ENCODE measurements around the gene WTAP.
"Not testable (repeated sequence)": the region's sequence is repeated elsewhere in the genome, so short reads cannot be mapped to it uniquely, and the experiment has no call there.

WTAP gene

DNA sequence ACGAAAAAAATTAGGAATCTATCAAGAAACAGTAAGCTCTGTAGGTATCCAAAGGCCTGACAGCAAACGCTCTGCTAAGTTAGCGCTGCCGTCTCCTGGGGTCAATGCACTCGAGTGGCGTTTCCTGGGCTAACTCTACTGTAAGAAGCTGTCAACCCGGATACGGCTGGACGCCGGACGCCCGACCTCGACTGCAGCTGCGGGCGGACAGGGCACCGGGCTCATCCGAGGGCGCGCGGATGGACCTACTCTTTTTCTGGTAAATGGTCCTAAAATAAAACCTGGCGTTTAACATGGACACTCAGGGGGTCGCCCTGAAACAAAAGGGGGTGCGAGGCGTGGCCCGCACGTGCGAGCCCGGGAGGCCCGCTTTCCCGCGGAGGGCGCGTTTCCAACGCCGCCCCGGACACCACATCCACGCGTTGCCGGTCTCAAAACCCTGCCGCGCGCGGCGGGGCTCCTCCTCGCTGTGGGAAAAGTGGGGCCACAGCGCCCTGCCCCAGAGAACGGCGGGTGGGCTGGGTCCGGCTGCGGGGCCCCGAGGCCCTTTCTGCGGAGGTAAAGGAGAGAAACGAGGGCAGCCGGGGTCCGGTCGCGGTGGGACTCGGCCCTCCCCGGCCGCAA is 61.6 kb downstream of the WTAP start:
- DNase-seq (ENCODE audit: extremely low read depth, insufficient read length) = peak; percentile 64
- Histone ChIP-seq H3K36me3 (ENCODE audit: control insufficient read depth, insufficient read depth, low read length) (peaks cover 4% of the 10 kb centered on the region), H3K4me3 (replicated peaks; ENCODE audit: low read depth, low read length) (peak overlapping the region; percentile 99), H3K27me3 (replicated peaks; ENCODE audit: control insufficient read depth, insufficient read depth, low read length) (no peaks in the 10 kb centered on the region)
- TF ChIP-seq, protein P1, sequence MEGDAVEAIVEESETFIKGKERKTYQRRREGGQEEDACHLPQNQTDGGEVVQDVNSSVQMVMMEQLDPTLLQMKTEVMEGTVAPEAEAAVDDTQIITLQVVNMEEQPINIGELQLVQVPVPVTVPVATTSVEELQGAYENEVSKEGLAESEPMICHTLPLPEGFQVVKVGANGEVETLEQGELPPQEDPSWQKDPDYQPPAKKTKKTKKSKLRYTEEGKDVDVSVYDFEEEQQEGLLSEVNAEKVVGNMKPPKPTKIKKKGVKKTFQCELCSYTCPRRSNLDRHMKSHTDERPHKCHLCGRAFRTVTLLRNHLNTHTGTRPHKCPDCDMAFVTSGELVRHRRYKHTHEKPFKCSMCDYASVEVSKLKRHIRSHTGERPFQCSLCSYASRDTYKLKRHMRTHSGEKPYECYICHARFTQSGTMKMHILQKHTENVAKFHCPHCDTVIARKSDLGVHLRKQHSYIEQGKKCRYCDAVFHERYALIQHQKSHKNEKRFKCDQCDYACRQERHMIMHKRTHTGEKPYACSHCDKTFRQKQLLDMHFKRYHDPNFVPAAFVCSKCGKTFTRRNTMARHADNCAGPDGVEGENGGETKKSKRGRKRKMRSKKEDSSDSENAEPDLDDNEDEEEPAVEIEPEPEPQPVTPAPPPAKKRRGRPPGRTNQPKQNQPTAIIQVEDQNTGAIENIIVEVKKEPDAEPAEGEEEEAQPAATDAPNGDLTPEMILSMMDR (IDR thresholded peaks at IDR 0.05; ENCODE audit: insufficient read depth, low read length, poor library complexity, severe bottlenecking) = no peak

DNA sequence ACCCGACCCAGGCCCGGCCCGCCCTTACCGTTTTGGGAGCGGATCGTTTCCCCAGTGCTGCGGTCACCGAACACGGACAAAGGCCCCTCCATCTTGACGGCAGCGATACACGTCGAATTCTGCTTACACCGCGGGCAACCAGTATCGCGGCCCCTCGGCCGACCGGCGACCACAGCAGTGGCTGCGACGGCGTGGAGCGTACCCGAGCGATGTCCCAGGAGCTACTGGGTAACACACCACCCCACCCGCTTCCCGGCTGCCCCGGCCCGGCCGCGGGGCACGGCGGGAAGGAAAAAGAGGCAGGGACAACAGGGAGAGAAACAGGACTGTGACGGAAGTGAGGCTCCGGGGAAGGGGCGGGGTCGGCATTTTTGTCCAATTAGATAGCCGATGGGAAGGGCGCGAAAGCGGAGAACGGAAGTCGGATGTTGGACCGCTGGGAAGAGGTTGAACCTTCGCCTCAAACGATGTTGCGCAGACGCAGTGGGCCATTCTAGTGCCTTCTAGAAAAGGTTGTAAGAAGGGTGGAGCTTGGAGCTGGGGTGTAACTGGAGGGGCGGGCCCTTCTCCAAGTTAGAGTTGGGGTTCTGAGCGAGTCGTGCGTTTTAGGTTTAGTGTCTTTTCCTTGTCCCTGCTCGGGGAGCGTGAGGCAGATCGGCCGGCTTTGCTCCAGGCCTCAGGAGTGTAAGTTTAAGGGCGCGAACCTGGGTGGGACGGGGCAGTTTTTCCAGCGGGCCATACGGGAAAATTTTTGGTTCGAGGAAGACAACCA is 62.3 kb downstream of the WTAP start, which contains the start of gene TCP1:
Gene TCP1 (minus strand): TSS at position 226 of the 772 bp plus-strand sequence. CDS start 134 bp downstream, at position 92.
- TF ChIP-seq, protein P1 (IDR thresholded peaks at IDR 0.05; ENCODE audit: insufficient read depth, low read length, poor library complexity, severe bottlenecking) = no peak
- DNase-seq (ENCODE audit: extremely low read depth, insufficient read length) = peak; percentile 97
- no peaks in the 10 kb centered on the region for H3K27me3 ChIP-seq (replicated peaks; ENCODE audit: control insufficient read depth, insufficient read depth, low read length)
- H3K36me3 ChIP-seq (ENCODE audit: control insufficient read depth, insufficient read depth, low read length) = peaks cover 4% of the 10 kb centered on the region
- H3K4me3 ChIP-seq (replicated peaks; ENCODE audit: low read depth, low read length) = peak within 1 kb of the TSS; percentile 99

GRCh38 chr6:159790149-159790955 is 63.0 kb downstream of the WTAP start, which contains the start of gene MRPL18:
Gene MRPL18, plus strand, starts transcription at chr6:159790467. Its CDS starts 121 bp downstream, at chr6:159790588.
- DNase-seq (ENCODE audit: extremely low read depth, insufficient read length) = peak; percentile 95
- Histone ChIP-seq H3K27me3 (replicated peaks; ENCODE audit: control insufficient read depth, insufficient read depth, low read length) (no peaks in the 10 kb centered on the region), H3K36me3 (ENCODE audit: control insufficient read depth, insufficient read depth, low read length) (peaks cover 4% of the 10 kb centered on the region), H3K4me3 (replicated peaks; ENCODE audit: low read depth, low read length) (peak within 1 kb of the TSS; percentile 99)
- TF ChIP-seq, protein P1 (IDR thresholded peaks at IDR 0.05; ENCODE audit: insufficient read depth, low read length, poor library complexity, severe bottlenecking) = no peak

- peak; percentile 36 for DNase-seq (ENCODE audit: extremely low read depth, insufficient read length)
- Histone ChIP-seq H3K4me3 (replicated peaks; ENCODE audit: low read depth, low read length) (peak overlapping the region; percentile 99), H3K36me3 (ENCODE audit: control insufficient read depth, insufficient read depth, low read length) (peaks cover 6% of the 10 kb centered on the region), H3K27me3 (replicated peaks; ENCODE audit: control insufficient read depth, insufficient read depth, low read length) (no peaks in the 10 kb centered on the region)
- TF ChIP-seq, protein P1 (IDR thresholded peaks at IDR 0.05; ENCODE audit: insufficient read depth, low read length, poor library complexity, severe bottlenecking) = no peak
Measured at GRCh38 chr6:159790956-159791598, 63.8 kb downstream of the WTAP start.

DNA sequence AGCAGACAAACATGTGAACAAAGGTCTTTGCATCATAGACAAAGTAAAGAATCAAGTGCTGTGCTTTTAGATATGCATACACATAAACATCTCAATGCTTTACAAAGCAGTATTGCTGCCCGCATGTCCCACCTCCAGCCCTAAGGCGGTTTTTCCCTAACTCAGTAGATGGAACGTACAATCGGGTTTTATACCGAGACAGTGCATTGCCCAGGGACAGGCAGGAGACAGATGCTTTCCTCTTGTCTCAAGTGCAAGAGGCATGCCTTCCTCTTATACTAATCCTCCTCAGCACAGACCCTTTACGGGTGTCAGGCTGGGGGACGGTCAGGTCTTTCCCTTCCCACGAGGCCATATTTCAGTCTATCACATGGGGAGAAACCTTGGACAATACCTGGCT is 67.7 kb downstream of the WTAP start:
- H3K27me3 ChIP-seq (replicated peaks; ENCODE audit: control insufficient read depth, insufficient read depth, low read length); DNase-seq (ENCODE audit: extremely low read depth, insufficient read length); H3K36me3 ChIP-seq (ENCODE audit: control insufficient read depth, insufficient read depth, low read length); H3K4me3 ChIP-seq (replicated peaks; ENCODE audit: low read depth, low read length): not testable (repeated sequence)
